Liver (tissue), 9 donors: ENCODE data around the gene IRF9. TPM values are rescaled to one million over a fixed set of nuclear protein-coding genes. Genes with fewer than 3 reads are reported as not detected.

ENCODE experiments used
- DNase-seq: peaks from one replicate; pipeline ENCODE4 v3.0.0-alpha.2; 2017; ENCODE audit warnings: low spot score
- H3K27ac ChIP-seq, 2 donors: one replicate each; pipeline ENCODE4 v1.7.0; 2013; ENCODE audit warnings: inconsistent platforms in 2 of 2, low read length in 2 of 2, control low read depth in 1 of 2, low read depth in 1 of 2, mild to moderate bottlenecking in 1 of 2
- H3K27me3 ChIP-seq, 4 donors: one replicate each; pipeline versions ENCODE4 v1.6.1 to v1.7.0; 2013; ENCODE audit warnings: low read length in 3 of 4, inconsistent platforms in 1 of 4, mild to moderate bottlenecking in 1 of 4, moderate library complexity in 1 of 4; ENCODE audit not compliant: control insufficient read depth in 4 of 4, insufficient read depth in 4 of 4
- H3K36me3 ChIP-seq, 4 donors: one replicate each; pipeline versions ENCODE4 v1.6.1 to v1.7.0; 2013; ENCODE audit warnings: low read length in 3 of 4, mild to moderate bottlenecking in 3 of 4, low read depth in 1 of 4, moderate library complexity in 1 of 4; ENCODE audit not compliant: control insufficient read depth in 4 of 4, insufficient read depth in 3 of 4
- H3K4me1 ChIP-seq, 4 donors: one replicate each; pipeline versions ENCODE4 v1.6.1 to v1.7.0; 2013; ENCODE audit warnings: low read length in 3 of 4, mild to moderate bottlenecking in 3 of 4, moderate library complexity in 1 of 4; ENCODE audit not compliant: control insufficient read depth in 4 of 4, insufficient read depth in 4 of 4
- H3K4me3 ChIP-seq, 3 donors: one replicate each; pipeline versions ENCODE4 v1.6.1 to v1.7.0; 2013; ENCODE audit warnings: low read length in 3 of 3, control low read depth in 1 of 3, low read depth in 1 of 3, mild to moderate bottlenecking in 1 of 3
- H3K9ac ChIP-seq, 2 donors: one replicate each; pipeline ENCODE4 v1.7.0; 2013; ENCODE audit warnings: low read length in 2 of 2, mild to moderate bottlenecking in 2 of 2, moderate library complexity in 2 of 2, control low read depth in 1 of 2, low read depth in 1 of 2
- H3K9me3 ChIP-seq, 4 donors: one replicate each; pipeline versions ENCODE4 v1.6.1 to v1.7.0; 2013; ENCODE audit warnings: low read length in 3 of 4; ENCODE audit not compliant: control insufficient read depth in 4 of 4
- EGR1 ChIP-seq, 2 donors: IDR thresholded peaks; 2 replicates each; pipeline ENCODE4 v1.6.1; 2016 to 2018; ENCODE audit warnings: antibody characterized with exemption in 2 of 2, low read depth in 2 of 2
- FOXA1 ChIP-seq: IDR thresholded peaks from 2 replicates; pipeline ENCODE4 v1.6.1; 2016; ENCODE audit warnings: antibody characterized with exemption
- FOXA2 ChIP-seq: IDR thresholded peaks from 2 replicates; pipeline ENCODE4 v1.6.1; 2016; ENCODE audit warnings: antibody characterized with exemption
- GABPA ChIP-seq, 2 donors: IDR thresholded peaks in 1 of 2; conservative IDR thresholded peaks in 1 of 2; 2 replicates each; pipeline ENCODE4 v1.6.1; 2016; ENCODE audit warnings: antibody characterized with exemption in 2 of 2, mild to moderate bottlenecking in 1 of 2, moderate library complexity in 1 of 2
- HNF4A ChIP-seq, 2 donors: conservative IDR thresholded peaks; 2 replicates each; pipeline ENCODE4 v1.6.1; 2016; ENCODE audit warnings: antibody characterized with exemption in 2 of 2, mild to moderate bottlenecking in 2 of 2
- HNF4G ChIP-seq: IDR thresholded peaks from 2 replicates; pipeline ENCODE4 v1.6.1; 2016; ENCODE audit warnings: antibody characterized with exemption
- JUND ChIP-seq, 2 donors: IDR thresholded peaks; 2 replicates each; pipeline ENCODE4 v1.6.1; 2016; ENCODE audit warnings: antibody characterized with exemption in 2 of 2
- NR2F2 ChIP-seq: IDR thresholded peaks from 2 replicates; pipeline ENCODE4 v1.6.1; 2016; ENCODE audit warnings: antibody characterized with exemption
- RAD21 ChIP-seq, 2 donors: IDR thresholded peaks; 2 replicates each; pipeline ENCODE4 v1.6.1; 2016; ENCODE audit warnings: antibody characterized with exemption in 2 of 2, mild to moderate bottlenecking in 2 of 2
- RXRA ChIP-seq, 2 donors: IDR thresholded peaks; 2 replicates each; pipeline ENCODE4 v1.6.1; 2017 to 2018; ENCODE audit warnings: antibody characterized with exemption in 2 of 2, mild to moderate bottlenecking in 1 of 2
- SP1 ChIP-seq: IDR thresholded peaks from 2 replicates; pipeline ENCODE4 v1.6.1; 2018; ENCODE audit warnings: antibody characterized with exemption, mild to moderate bottlenecking
- TAF1 ChIP-seq: conservative IDR thresholded peaks from 2 replicates; pipeline ENCODE4 v1.6.1; 2016; ENCODE audit warnings: antibody characterized with exemption, mild to moderate bottlenecking
- ZBTB33 ChIP-seq: IDR thresholded peaks from 2 replicates; pipeline ENCODE4 v1.6.1; 2016; ENCODE audit warnings: antibody characterized with exemption
- WGBS: extraction: QIAGEN DNeasy Blood & Tissue Kit; methylation state at CpG from one replicate; pipeline ENCODE4 v1.1.7; 2013; 5-methylcytosine and 5-hydroxymethylcytosine counted together
- polyA plus RNA-seq, 2 donors: library from polyadenylated mRNA; stranded (reverse) in 1 of 2; unstranded in 1 of 2; fragments of 200-250 nt in 1 of 2; fragments of >200 nt in 1 of 2; fragmentation: Nextera tagmentation in 1 of 2; extraction: Ambion mirVana in 1 of 2; gene quantifications; one replicate each; pipeline versions ENCODE4 v1.2.1 to v1.2.3, GENCODE V29; 2013 to 2015
- total RNA-seq, 2 donors: library from RNA; depleted of rRNA; stranded (reverse); fragments of >200 nt; gene quantifications; one replicate each; pipeline ENCODE4 v1.2.3, GENCODE V29; 2014
- TF ChIP-seq, protein P1 (sequence below): IDR thresholded peaks from 2 replicates; pipeline ENCODE4 v1.6.1; 2016; ENCODE audit warnings: antibody characterized with exemption, mild to moderate bottlenecking
- TF ChIP-seq, protein P2 (sequence below): IDR thresholded peaks from 2 replicates; pipeline ENCODE4 v1.6.1; 2016; ENCODE audit warnings: antibody characterized with exemption
- TF ChIP-seq, protein P3 (sequence below): IDR thresholded peaks from 2 replicates; pipeline ENCODE4 v1.6.1; 2016; ENCODE audit warnings: antibody characterized with exemption
- TF ChIP-seq, protein P4 (sequence below): fragments of 150-350 bp; IDR thresholded peaks from 2 replicates; pipeline ENCODE4 v1.5.1; 2017; ENCODE audit warnings: improper control_type of control experiment, low read depth, low read length; ENCODE audit not compliant: missing input control
- donor health status: healthy.
- donor health status: healthy.
- donor health status: healthy.
- donor health status: healthy.
- donor health status: healthy.

The IRF9 gene
- total and polyA plus RNA-seq, 4 donors: 37.9 to 60.9 (median 51.0) TPM

GRCh38 chr14:24155100-24155499 is 6.0 kb upstream of the IRF9 start:
- no peak overlapping the region for H3K27ac ChIP-seq

GRCh38 chr14:24156840-24157239 is 4.2 kb upstream of the IRF9 start:
- Histone ChIP-seq H3K27me3 (no peaks in the 10 kb centered on the region), H3K9ac (no peak overlapping the region), H3K9me3 (no peaks in the 10 kb centered on the region), H3K4me3 (no peak overlapping the region), H3K4me1 (peaks cover 5 to 21% (median 14%) of the 10 kb centered on the region in 4 donors), H3K27ac (no peak overlapping the region), H3K36me3 (peaks cover 12 to 48% (median 37%) of the 10 kb centered on the region in 4 donors)
- WGBS: 98% methylated on average over 1 of the region's 1 CpG
- TF ChIP-seq NR2F2: no peak
- TF ChIP-seq, protein P1, sequence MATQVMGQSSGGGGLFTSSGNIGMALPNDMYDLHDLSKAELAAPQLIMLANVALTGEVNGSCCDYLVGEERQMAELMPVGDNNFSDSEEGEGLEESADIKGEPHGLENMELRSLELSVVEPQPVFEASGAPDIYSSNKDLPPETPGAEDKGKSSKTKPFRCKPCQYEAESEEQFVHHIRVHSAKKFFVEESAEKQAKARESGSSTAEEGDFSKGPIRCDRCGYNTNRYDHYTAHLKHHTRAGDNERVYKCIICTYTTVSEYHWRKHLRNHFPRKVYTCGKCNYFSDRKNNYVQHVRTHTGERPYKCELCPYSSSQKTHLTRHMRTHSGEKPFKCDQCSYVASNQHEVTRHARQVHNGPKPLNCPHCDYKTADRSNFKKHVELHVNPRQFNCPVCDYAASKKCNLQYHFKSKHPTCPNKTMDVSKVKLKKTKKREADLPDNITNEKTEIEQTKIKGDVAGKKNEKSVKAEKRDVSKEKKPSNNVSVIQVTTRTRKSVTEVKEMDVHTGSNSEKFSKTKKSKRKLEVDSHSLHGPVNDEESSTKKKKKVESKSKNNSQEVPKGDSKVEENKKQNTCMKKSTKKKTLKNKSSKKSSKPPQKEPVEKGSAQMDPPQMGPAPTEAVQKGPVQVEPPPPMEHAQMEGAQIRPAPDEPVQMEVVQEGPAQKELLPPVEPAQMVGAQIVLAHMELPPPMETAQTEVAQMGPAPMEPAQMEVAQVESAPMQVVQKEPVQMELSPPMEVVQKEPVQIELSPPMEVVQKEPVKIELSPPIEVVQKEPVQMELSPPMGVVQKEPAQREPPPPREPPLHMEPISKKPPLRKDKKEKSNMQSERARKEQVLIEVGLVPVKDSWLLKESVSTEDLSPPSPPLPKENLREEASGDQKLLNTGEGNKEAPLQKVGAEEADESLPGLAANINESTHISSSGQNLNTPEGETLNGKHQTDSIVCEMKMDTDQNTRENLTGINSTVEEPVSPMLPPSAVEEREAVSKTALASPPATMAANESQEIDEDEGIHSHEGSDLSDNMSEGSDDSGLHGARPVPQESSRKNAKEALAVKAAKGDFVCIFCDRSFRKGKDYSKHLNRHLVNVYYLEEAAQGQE: no peak
- TF ChIP-seq HNF4G: no peak
- no peak for TF ChIP-seq SP1
- no peak for TF ChIP-seq RXRA (IDR thresholded peaks at IDR 0.05)
- no peak for TF ChIP-seq FOXA1
- TF ChIP-seq GABPA (IDR thresholded peaks at IDR 0.05 in 1 of 2, conservative IDR thresholded peaks at IDR 0.05 in 1 of 2): no peak
- TF ChIP-seq HNF4A (conservative IDR thresholded peaks at IDR 0.05): no peak
- no peak for TF ChIP-seq EGR1 (IDR thresholded peaks at IDR 0.05; ENCODE audit: low read depth in 2 of 2)
- TF ChIP-seq, protein P2, sequence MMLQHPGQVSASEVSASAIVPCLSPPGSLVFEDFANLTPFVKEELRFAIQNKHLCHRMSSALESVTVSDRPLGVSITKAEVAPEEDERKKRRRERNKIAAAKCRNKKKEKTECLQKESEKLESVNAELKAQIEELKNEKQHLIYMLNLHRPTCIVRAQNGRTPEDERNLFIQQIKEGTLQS: no peak
- no peak for TF ChIP-seq ZBTB33
- no peak for TF ChIP-seq RAD21 (IDR thresholded peaks at IDR 0.05)
- TF ChIP-seq, protein P3, sequence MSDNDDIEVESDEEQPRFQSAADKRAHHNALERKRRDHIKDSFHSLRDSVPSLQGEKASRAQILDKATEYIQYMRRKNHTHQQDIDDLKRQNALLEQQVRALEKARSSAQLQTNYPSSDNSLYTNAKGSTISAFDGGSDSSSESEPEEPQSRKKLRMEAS: no peak
- TF ChIP-seq TAF1: no peak
- TF ChIP-seq FOXA2: no peak
- no peak for DNase-seq

More at GRCh38 chr14:24155100-24155499, 6.0 kb upstream of the IRF9 start:
- Histone ChIP-seq H3K9ac (no peak overlapping the region), H3K4me3 (no peak overlapping the region), H3K36me3 (peaks cover 14 to 65% (median 53%) of the 10 kb centered on the region in 4 donors), H3K4me1 (peaks cover 2 to 6% (median 5%) of the 10 kb centered on the region in 4 donors), H3K9me3 (no peaks in the 10 kb centered on the region), H3K27me3 (no peaks in the 10 kb centered on the region)
- TF ChIP-seq, protein P2: no peak
- TF ChIP-seq, protein P4, sequence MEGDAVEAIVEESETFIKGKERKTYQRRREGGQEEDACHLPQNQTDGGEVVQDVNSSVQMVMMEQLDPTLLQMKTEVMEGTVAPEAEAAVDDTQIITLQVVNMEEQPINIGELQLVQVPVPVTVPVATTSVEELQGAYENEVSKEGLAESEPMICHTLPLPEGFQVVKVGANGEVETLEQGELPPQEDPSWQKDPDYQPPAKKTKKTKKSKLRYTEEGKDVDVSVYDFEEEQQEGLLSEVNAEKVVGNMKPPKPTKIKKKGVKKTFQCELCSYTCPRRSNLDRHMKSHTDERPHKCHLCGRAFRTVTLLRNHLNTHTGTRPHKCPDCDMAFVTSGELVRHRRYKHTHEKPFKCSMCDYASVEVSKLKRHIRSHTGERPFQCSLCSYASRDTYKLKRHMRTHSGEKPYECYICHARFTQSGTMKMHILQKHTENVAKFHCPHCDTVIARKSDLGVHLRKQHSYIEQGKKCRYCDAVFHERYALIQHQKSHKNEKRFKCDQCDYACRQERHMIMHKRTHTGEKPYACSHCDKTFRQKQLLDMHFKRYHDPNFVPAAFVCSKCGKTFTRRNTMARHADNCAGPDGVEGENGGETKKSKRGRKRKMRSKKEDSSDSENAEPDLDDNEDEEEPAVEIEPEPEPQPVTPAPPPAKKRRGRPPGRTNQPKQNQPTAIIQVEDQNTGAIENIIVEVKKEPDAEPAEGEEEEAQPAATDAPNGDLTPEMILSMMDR: no peak
- TF ChIP-seq HNF4G: no peak
- no peak for TF ChIP-seq HNF4A (conservative IDR thresholded peaks at IDR 0.05)
- no peak for TF ChIP-seq JUND (IDR thresholded peaks at IDR 0.05)
- TF ChIP-seq ZBTB33: no peak
- no peak for TF ChIP-seq GABPA (IDR thresholded peaks at IDR 0.05 in 1 of 2, conservative IDR thresholded peaks at IDR 0.05 in 1 of 2)
- no peak for DNase-seq
- 96% methylated on average over 10 of the region's 10 CpGs for WGBS
